GM12878 (cell line): Measurements from ENCODE around the gene ANP32A. TPM values are rescaled to one million over a fixed set of nuclear protein-coding genes. Genes with fewer than 3 reads are reported as not detected.

ENCODE experiments used
- ASH2L ChIP-seq: fragments of 300-600, 200-600 bp; sonication (generic); IDR thresholded peaks from 2 replicates; pipeline ENCODE4 v1.6.1; 2017; ENCODE audit warnings: low read depth, mild to moderate bottlenecking, borderline replicate concordance
- BCL3 ChIP-seq: IDR thresholded peaks from 2 replicates; pipeline ENCODE4 v1.6.1; 2011; ENCODE audit warnings: borderline replicate concordance, low read depth, mild to moderate bottlenecking, moderate library complexity, low read length; ENCODE audit not compliant: insufficient read depth, poor library complexity, severe bottlenecking
- BRCA1 ChIP-seq: IDR thresholded peaks from 2 replicates; pipeline ENCODE4 v1.6.1; 2011; ENCODE audit warnings: low read depth, low read length, improper control_type of control experiment
- DPF2 ChIP-seq: fragments of 450-650 bp; IDR thresholded peaks from 2 replicates; pipeline ENCODE4 v1.6.1; 2017; ENCODE audit warnings: mild to moderate bottlenecking
- EP300 ChIP-seq, 2 experiments: fragments of 150-350 bp in 1 of 2; IDR thresholded peaks; 2 replicates each; pipeline ENCODE4 v1.6.1; 2011 to 2012; ENCODE audit warnings: low read depth in 2 of 2, low read length in 2 of 2, borderline replicate concordance in 1 of 2, improper control_type of control experiment in 1 of 2, inconsistent platforms in 1 of 2; ENCODE audit not compliant: control insufficient read depth in 1 of 2
- ESRRA ChIP-seq: IDR thresholded peaks from 2 replicates; pipeline ENCODE4 v1.6.1; 2012; ENCODE audit warnings: mild to moderate bottlenecking, low read length, improper control_type of control experiment
- NFIC ChIP-seq: IDR thresholded peaks from 2 replicates; pipeline ENCODE4 v1.6.1; 2012; ENCODE audit warnings: low read depth, mild to moderate bottlenecking, inconsistent platforms, low read length, moderate library complexity
- NRF1 ChIP-seq: conservative IDR thresholded peaks from 2 replicates; pipeline ENCODE4 v1.6.1; 2011; ENCODE audit warnings: mild to moderate bottlenecking, low read depth, low read length, improper control_type of control experiment
- PML ChIP-seq: IDR thresholded peaks from 2 replicates; pipeline ENCODE4 v1.6.1; 2012; ENCODE audit warnings: low read length, inconsistent platforms
- RELA ChIP-seq: fragments of 450-650 bp; IDR thresholded peaks from 2 replicates; pipeline ENCODE4 v1.8.0; 2014; ENCODE audit warnings: borderline replicate concordance; ENCODE audit not compliant: partially characterized antibody
- SMAD1 ChIP-seq: fragments of 450-650 bp; IDR thresholded peaks from 2 replicates; pipeline ENCODE4 v1.6.1; 2018; ENCODE audit warnings: mild to moderate bottlenecking, low read depth; ENCODE audit not compliant: partially characterized antibody
- SP1 ChIP-seq: IDR thresholded peaks from one replicate; pipeline ENCODE4 v1.6.1; 2011; ENCODE audit warnings: low read depth, low read length
- STAT1 ChIP-seq: fragments of 450-650 bp; conservative IDR thresholded peaks from 2 replicates; pipeline ENCODE4 v1.6.1; 2014; ENCODE audit warnings: antibody characterized with exemption, mild to moderate bottlenecking
- SUZ12 ChIP-seq: fragments of 200-600 bp; sonication (generic); IDR thresholded peaks from one replicate; pipeline ENCODE4 v1.6.1; 2018; ENCODE audit warnings: antibody characterized with exemption, mild to moderate bottlenecking; ENCODE audit not compliant: unreplicated experiment
- ZNF217 ChIP-seq: fragments of 450-650 bp; IDR thresholded peaks from 2 replicates; pipeline ENCODE4 v1.6.1; 2017; ENCODE audit warnings: antibody characterized with exemption, mild to moderate bottlenecking
- ZNF592 ChIP-seq: fragments of 450-650 bp; IDR thresholded peaks from 2 replicates; pipeline ENCODE4 v1.6.1; 2017; ENCODE audit warnings: mild to moderate bottlenecking, moderate library complexity
- polyA plus RNA-seq, 11 experiments: library from polyadenylated mRNA; depleted of rRNA in 4 of 11; unstranded in 6 of 11; stranded (reverse) in 5 of 11; fragments of >200 nt; fragmentation: Nextera tagmentation in 4 of 11; fragmentation: Illumina TruSeq in 1 of 11; extraction: Ambion mirVana in 4 of 11; extraction: Trizol in 1 of 11; gene quantifications; 1 replicate in 1 of 11; 2 replicates in 10 of 11; pipeline versions ENCODE4 v1.2.1 to v1.2.3, GENCODE V29; 2011 to 2016; ENCODE audit warnings: inconsistent platforms in 2 of 11, missing spikeins in 2 of 11, low read depth in 1 of 11
- total RNA-seq, 4 experiments: library from RNA; depleted of rRNA in 3 of 4; stranded (reverse); fragments of >200 nt in 3 of 4; fragmentation: Illumina TruSeq in 1 of 4; extraction: Trizol in 1 of 4; gene quantifications; 2 replicates each; pipeline versions ENCODE4 v1.2.1 to v1.2.3, GENCODE V29; 2013 to 2021
- TF ChIP-seq, protein P1 (sequence below): fragments of 450-650 bp; formaldehyde crosslinking; IDR thresholded peaks from 2 replicates; pipeline ENCODE4 v1.4.0; 2020; ENCODE audit warnings: mild to moderate bottlenecking, moderate library complexity
- TF ChIP-seq, protein P2 (sequence below): IDR thresholded peaks from 2 replicates; pipeline ENCODE4 v1.6.1; 2012; ENCODE audit warnings: low read depth, low read length, improper control_type of control experiment
- TF ChIP-seq, protein P3 (sequence below): fragments of 450-650 bp; IDR thresholded peaks from 2 replicates; pipeline ENCODE4 v1.6.1; 2016; ENCODE audit warnings: mild to moderate bottlenecking

Gene ANP32A
- total and polyA plus RNA-seq, 10 of the 15 experiments (the other 5 are each of a cell fraction or from before 2014, with no cell fraction given): 29.6 to 666 (median 234) TPM

DNA sequence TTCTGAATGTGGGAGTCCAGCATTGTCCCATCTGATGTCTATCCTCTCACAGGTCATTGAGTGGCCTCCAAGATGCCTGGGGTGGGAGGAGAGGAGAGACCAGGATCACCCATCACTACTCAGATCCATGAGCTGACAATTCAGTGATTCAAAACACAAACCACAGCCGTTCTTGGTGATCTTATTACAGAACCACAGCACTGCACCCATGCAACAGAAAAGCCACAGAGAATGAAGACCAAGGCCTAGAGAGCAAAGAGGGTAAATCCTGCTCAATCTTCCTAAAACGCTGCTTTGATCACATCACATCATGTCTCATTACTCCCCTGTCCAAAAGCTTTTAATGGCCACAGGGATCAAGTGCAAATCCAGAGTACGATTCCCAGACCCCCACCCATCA lies 23.5 kb downstream of the ANP32A start (continued):
- TF ChIP-seq, protein P1, sequence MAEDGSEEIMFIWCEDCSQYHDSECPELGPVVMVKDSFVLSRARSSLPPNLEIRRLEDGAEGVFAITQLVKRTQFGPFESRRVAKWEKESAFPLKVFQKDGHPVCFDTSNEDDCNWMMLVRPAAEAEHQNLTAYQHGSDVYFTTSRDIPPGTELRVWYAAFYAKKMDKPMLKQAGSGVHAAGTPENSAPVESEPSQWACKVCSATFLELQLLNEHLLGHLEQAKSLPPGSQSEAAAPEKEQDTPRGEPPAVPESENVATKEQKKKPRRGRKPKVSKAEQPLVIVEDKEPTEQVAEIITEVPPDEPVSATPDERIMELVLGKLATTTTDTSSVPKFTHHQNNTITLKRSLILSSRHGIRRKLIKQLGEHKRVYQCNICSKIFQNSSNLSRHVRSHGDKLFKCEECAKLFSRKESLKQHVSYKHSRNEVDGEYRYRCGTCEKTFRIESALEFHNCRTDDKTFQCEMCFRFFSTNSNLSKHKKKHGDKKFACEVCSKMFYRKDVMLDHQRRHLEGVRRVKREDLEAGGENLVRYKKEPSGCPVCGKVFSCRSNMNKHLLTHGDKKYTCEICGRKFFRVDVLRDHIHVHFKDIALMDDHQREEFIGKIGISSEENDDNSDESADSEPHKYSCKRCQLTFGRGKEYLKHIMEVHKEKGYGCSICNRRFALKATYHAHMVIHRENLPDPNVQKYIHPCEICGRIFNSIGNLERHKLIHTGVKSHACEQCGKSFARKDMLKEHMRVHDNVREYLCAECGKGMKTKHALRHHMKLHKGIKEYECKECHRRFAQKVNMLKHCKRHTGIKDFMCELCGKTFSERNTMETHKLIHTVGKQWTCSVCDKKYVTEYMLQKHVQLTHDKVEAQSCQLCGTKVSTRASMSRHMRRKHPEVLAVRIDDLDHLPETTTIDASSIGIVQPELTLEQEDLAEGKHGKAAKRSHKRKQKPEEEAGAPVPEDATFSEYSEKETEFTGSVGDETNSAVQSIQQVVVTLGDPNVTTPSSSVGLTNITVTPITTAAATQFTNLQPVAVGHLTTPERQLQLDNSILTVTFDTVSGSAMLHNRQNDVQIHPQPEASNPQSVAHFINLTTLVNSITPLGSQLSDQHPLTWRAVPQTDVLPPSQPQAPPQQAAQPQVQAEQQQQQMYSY: no peak
- TF ChIP-seq STAT1 (no peak), RELA (no peak), PML (0 out of 2 replicates have a peak, but pooled peaks have one; percentile 22), SP1 (peak; percentile 18), ASH2L (no peak), BCL3 (no peak), ZNF592 (no peak), NFIC (peak; percentile 79), ZNF217 (no peak), SUZ12 (no peak), SMAD1 (no peak), NRF1 (no peak), BRCA1 (no peak), ESRRA (no peak), EP300 (IDR thresholded peaks at IDR 0.05; ENCODE audit: borderline replicate concordance in 1 of 2, control insufficient read depth in 1 of 2, low read depth in 2 of 2, low read length in 2 of 2) (peak in 1 of 2 experiments; percentile 29; a peak in 1 of 4 replicates), DPF2 (0 out of 2 replicates have a peak, but pooled peaks have one; percentile 40)
- TF ChIP-seq, protein P2, sequence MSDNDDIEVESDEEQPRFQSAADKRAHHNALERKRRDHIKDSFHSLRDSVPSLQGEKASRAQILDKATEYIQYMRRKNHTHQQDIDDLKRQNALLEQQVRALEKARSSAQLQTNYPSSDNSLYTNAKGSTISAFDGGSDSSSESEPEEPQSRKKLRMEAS: no peak
- TF ChIP-seq, protein P3, sequence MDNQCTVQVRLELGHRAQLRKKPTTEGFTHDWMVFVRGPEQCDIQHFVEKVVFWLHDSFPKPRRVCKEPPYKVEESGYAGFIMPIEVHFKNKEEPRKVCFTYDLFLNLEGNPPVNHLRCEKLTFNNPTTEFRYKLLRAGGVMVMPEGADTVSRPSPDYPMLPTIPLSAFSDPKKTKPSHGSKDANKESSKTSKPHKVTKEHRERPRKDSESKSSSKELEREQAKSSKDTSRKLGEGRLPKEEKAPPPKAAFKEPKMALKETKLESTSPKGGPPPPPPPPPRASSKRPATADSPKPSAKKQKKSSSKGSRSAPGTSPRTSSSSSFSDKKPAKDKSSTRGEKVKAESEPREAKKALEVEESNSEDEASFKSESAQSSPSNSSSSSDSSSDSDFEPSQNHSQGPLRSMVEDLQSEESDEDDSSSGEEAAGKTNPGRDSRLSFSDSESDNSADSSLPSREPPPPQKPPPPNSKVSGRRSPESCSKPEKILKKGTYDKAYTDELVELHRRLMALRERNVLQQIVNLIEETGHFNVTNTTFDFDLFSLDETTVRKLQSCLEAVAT: no peak
